Activated CD8-positive, alpha-beta memory T cell treated with anti-CD3 and anti-CD28 coated beads for 48 hours (primary cell): ENCODE data around the gene DGKG.

Experiments
- DNase-seq, 3 experiments: peaks; one replicate each; pipeline ENCODE4 v3.0.0-alpha.2; 2020; ENCODE audit warnings: low read depth in 2 of 3, low spot score in 2 of 3

Gene DGKG

DNA sequence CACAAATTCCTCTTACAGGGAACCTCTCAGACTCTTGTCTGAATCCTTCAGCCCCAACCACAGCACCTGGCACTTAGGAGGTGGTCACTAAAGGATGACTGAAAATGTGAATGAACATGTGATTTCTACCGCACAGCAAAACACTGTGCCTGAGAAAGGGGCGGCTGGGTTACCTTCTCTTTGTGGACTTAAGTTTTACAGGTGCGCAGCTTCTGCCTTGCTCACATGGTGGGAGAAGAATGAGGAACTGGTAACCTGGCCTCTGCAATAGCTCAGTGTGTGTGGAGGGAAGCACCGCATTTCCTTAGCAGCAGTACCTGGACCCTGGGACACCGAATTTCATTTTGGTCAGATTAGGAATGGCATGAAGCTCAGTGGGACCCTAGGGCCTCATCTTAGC, 243.3 kb downstream of the DGKG start:
- DNase-seq: no peak

DNA sequence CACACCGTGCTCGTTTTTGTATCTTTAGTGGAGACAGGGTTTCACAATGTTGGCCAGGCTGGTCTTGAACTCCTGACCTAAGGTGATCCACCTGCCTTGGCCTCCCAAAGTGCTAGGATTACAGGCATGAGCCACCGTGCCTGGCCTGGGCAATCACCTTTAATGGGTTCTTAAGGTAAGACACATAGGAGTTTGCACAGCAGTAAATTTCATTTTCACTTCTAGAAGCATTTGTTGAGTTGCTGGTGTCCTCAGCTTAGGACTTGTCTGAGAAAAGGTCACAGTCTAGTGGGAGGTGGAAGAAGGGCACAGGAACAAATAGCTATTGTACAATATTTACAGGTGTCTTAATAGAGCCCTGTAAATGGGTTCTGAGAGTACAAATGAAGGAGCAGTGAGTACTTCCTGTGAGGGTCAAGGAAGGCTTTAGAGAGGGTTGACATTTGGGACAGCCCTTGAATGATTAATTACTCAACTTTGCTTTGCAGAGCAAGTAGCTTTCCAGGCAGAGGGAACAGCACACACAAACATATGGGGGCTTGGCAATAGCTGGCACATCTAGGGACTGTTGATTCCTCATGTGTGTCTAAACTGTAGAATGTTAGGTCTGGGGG, 244.4 kb downstream of the DGKG start:
- no peak for DNase-seq

DNA sequence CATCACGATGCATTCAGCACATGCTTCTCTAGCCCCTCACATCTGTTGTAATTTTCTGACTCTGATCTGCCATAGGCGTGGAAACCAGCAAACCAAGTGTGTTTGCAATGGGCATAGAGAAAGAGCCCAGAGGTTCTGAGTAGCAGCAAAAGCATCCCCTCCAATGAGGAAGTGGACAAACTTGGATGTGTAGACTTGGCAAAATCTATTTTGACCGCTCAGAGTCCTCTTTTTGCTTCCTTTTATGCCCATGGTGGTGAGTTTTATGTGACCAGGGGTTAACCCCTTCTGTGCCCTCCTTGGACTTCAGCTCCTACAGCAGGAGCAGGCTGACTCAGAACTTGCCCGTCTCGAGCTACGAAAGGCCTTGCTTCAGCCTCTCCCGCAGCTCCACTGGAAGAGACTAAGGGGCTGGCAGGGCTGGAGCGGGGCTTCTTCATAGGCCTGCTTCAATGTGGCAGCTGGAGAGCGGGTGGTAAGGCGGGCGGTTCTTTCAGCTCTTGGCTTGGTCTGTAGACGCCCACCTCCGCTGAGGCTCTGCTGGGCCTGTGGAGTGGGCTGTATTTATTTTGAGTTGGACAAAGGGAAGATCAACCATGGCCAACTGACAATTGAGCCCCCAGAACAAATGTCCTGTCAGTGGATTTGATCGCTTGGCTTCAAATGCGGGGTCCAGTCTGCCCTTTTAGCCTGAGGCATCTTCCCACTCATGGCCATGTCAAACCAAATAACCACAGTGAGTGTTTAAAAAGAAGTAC, 246.6 kb downstream of the DGKG start:
- DNase-seq: no peak

DNA sequence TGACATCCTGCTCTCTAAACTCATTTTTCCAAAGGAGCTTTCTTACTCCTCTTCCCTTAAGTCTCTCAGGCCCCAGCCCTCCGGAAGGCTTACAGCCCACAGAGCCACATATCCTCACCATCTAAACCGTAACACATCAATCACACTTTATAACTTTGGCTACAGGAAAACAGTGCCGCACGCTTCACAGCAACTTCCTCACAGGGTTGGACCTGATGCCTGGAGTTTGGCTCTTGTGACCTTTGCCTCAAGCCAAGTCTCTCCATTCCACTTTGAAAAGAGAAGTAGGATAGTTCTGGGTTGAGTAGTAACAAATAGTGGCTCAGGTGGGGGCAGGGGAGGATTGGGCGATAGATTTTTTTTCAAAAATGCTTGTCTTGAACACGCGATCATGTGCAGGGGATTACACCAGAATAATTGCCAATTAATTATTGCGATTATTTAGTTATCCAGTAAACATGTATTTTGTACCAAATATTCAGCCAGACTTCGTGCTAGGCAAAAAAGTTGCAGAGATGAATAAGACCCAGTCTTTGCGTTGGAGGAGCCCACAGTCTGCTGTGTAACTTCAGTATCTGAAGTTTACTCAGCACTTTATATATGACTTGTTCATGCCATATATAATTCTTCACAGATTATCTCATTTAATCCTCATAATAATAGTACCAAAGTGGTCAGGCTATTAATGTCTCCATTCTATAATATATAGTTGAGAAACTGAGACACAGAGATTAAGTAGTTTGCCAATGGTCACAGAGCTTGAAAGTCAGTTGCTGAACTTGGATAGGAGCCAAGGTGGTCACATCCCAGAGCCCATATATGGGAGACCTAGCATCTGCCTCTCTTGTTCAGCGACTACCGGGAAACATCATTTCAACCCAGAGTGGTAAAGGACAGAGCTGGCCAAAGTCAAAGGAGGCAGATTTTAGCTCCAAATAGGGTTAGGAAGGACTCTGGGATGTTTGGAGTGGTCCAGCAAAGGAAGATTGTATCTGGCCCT, 250.8 kb downstream of the DGKG start:
- DNase-seq: no peak

DNA sequence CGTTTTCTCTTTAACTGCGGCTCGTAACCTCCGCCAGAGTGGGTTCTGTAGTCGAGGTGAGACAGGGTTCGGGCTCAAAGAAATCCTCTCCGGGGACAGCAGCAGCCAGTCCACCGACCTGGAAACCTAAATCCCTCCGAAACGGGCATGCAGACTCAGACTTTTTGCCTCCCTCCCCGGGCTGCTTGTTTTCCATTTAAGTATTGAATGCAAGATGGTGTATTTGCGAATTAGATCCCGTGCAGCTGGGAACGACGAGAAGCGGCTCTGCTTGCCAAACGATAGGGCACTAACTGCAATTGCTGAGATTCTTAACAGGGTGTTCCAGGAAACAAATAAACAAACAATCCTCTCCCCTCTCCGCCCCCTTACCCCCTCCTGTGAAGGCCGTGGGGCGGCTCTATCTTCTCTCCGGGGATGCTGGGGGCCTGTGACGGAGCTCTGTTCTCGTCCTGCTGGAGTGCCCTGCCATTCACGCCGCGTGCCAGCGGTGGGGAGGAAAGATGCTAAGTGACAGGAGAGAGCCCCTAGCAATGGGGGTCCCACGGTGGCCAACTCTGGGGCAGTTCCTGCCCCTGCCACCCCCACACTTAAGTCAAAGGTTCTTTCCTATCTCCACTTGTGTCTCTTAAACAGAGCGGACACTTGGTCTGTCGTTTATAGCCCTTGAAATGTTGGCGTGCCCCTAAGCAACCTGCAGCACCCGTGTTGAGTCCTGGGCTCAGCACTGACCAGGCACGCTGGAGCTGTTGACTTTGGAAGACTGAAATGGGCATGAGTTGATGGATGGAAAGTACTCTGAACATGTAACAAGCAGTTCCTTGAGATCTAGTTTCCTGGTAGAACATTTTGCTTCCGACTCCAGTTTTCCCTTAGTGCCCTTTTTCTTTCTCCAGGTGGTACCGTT, 251.9 kb downstream of the DGKG start:
- no peak for DNase-seq

DNA sequence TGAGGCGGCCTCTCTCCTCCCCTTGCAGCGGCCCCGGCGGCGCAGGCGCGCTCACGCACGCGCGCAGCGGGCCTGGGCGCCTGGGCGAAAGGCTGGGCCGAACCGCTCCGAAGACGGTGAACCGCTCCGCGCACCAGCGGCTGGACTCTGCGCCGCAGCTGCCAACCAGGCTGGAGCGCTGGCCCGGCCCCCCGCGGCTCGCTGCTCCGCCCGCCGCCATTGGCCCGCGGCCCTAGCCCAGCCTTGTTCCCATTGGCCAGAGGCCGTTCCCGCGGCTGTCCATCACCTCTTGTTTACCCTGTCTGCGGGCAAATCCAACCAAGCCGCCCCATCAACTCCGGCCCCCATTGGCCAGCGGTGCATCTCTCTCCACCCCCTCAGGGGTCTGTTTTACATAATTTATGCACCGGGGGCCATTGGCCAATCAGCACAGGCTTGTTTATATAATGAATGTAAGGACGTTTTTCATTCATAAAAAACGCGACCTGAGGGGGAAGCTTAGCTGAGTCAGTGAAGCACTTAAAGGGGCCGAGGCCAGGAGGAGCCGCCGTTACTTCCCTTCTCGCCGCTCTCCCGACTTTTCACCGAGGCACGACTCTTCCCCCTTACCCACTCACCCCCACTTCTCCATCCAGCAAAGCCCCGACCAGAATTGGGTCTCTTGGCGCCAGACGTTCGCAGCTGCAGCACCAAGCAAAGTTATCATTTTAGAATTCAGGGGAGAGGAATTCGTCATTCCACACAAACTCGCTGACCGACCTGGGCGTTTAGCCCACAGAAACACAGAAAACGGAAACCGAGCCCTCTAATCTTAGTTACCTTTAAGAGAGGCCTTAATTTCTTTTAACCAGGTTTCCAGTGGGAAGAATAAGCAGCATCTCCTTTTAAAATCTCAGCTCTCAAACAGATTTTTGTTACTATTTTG, 252.8 kb downstream of the DGKG start, which contains the start of gene ETV5:
ETV5 (minus strand) TSS at position 149 of the 925 bp plus-strand sequence. CDS start 3,221 bp downstream, outside the sequence.
- peak; percentile 73 to 89 (median 87) for DNase-seq

DNA sequence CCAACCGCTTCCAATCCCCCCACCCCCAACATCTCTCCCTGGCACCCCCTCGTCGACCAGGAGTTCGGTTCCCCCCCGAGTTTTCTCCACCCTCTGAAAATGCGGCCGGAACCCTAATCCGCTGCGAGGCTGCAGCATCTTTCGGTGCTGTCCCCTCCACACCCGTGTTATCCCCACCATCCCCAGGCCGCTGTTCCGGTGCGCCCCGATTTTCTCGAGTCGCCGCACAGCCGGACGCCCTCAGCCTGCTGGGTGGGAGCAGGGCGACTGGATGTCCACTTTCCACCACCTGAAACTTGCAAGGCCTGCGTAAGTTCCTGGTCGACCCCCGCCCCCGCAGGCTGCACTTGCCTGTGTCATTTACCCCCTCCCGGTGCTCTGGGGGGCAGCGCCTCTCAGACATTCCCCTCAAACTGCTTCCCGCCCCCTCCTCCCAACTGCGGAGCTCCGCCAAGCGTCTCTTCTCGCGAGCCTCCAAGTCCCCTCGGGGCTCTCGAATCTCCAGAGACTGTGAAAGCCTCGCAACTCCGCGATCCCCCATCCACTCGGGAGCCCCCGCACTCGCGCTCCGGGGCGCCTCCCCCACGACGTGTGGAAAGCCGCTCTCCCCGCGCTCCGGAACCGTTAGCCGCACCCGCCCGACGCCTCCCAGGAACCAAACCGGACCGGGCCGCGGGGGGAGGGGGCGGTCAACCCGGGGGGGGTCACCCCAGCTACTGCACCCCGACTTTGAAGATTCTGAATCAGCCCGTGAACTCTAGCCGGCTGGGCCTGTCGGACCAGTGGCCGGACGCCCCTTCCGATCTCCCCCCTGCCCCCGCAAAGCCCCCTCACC, 253.7 kb downstream of the DGKG start:
- DNase-seq: peak in 1 of 3 experiments; percentile 4

DNA sequence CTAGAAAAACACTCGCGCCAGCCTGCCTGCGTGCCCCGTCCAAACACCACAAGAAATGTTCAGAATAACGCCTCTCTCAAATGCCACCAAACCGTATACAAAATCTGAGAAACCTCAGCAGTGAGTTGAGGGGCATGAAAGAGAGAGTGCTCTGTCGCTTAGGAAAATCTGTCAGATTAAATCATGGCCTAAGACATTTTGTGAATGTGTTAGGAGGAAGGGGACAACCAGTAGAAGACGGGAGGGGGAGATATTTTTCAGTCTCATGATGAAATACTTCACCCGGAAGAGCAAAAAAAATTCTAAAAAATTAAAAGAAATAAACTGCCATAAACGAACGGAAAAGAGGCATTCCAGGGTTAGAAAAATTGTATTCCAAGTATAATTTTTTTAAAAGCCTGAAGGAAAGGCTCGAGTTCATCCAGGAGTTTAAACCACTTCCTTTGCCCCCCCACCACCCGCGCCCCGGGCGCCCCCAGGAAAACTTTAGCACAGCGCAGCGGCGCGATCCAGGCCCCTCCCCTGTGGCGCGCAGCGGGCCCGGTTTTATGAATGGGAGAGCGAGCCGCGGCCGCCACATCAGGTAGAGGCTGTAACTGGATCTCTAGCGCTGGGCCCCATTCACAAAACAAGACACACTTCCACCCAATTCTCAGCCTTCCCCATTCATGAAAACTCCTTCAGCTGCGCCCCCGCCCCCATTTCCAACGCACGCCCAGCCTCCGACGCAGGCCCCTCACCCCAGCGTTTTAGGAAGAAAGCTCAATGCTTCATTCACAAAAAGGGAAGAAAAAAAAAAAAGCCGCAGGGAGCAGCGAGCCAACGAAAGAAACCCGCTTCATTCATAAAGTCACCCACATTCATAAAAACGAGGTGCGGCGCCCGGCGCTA, 254.6 kb downstream of the DGKG start:
- DNase-seq: no peak

DNA sequence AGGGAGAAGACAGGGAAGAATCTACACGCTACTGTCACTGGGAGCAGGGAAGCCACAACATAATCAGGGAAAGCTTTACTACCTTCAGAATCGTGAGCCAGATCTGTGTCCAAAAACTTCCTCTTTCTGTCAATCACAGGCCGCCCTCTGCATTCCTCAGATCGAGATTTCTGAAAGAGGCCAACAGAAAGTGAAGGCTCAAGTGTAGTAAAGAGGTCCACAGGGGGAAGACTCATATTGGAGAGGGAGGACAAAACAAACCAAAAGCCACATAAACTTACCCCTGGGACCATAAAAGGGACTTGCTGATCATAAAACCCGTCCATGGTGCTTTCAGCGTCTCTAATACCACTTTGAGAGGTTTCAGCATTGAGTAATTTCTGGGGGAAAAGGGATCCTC, 256.5 kb downstream of the DGKG start:
- no peak for DNase-seq

DNA sequence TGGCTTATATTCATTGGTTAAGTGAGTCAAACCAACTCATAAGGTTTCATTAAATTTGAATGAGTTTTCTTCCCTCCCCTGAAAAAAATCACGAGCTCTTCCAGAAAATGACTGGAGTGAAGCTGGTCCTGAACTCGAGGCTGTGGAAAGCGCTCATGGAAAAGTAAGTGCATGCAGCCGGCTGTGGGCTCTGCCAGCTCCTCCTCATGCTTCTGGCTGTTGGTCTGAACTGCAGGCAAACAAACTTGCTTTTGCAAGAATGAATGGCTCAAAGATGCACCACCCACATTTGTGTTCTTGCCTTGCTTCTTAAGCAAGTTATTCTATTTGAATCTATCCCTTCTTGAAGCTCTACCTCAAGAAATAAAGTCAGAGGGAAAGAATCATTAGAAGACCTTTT, 259.3 kb downstream of the DGKG start:
- no peak for DNase-seq

DNA sequence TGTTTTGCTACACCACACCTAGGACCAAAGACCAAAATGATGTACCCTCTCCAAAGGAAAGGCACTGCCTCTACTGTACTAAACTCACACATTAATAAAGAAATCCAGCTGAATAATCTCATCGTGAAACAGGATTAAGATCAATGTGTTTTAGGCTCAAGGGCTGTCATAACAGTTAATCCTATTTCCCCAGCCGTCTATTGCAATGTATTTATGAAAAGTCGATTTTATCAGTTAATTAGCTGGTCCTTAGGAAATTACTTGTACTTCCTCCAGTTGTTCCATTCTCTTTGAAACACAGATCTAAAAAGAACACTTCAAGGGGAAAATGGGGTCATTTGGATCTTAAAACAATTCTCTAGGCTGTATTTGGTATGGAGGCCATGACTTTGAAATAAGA, 261.6 kb downstream of the DGKG start:
- no peak for DNase-seq

DNA sequence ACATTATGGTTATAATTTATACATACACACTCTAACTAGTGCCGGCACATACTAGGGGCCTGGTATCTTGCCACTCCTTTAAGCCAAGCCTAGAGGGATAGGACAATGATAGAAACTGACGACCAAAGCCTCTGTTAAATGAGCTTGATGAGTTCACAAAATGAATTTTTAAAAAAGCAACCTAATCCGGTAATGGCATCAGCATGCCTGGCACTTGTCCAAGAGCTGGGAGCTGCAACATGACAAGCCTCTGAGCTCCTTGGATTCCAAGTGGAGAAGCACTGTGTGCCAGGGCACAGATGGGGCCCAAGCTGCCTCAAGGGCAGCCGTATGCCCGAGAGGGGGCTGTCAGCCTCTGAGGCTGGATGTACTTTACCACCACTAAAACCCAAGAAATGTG, 262.9 kb downstream of the DGKG start:
- DNase-seq: no peak

DNA sequence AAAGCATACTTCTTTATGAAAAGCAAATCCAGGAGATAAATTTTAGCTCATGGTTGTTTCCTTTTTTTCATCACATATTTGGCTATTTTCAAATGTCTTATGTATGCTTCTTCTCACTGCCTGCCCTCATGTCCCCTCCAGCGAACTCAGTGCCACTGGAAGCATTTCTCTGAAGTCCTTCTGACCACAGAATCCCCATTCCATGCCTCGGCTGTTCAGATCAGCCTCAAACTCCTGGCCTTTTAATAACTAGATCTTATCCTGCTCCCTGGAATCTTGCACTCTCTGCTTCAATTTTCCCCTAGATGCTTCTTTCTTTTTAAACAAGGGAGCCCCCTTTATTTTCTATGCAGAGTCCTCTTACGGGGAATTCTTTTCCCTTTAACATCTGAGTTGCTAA, 263.3 kb downstream of the DGKG start:
- no peak for DNase-seq

DNA sequence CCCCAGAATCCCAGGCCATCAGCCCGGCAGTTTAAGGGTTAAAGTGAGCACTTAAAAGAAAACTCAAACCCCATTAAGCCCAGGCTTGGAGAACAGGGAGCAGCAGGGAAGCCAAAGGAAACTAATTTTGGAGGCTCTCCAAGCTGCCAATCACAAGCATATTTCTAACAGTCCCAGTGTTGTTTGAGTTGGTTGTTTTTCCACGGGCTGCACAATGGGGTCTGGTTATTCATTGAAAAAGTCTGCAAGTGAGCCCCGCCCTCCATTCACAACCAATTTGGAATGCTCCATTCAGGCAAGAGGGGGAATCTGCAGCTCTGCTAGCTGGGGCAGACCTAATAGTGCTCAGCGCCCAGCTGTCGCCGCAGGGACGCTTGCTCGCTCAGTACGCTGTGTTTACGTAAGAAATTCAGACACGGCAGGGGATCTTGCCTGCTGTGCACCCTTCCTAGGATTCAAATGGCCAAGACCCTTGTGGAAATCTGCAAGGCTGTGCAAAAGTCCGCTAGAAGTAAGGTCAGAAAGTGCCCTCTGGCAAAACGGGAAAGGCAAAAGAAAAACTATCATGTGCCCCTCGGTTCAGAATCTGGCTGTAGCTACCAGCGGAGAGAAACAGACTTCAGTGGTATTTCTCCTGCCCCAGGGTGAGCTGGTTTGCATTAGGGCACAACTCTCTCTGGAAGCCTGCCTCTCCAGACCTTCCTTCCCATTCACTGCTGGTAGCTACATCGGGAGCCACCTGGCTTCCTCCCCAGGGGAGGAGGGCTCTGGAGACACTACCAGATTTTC, 264.2 kb downstream of the DGKG start:
- no peak for DNase-seq

DNA sequence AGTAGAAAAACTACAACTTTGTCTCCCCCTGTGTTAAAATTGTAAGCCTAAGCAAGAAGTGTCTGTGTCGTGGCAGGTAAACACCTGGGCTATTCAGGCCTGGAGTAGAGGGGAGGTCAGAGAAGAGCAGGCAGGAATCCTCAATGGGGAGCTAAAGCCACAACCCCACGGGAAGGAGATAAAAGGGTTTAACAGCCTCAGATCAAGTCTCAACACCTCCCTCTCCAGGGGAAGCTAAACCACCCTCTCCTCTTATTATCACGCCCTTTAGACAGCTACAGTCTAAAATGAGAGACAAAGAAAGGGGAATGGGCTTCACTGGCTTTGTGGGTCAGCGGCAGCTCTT, 264.7 kb downstream of the DGKG start:
- DNase-seq: no peak
